Epidermal melanocyte (primary cell): Measurements from ENCODE around the gene TMED10.

Experiments
- DNase-seq: peaks from one replicate; pipeline ENCODE4 v3.0.0; 2011; ENCODE audit warnings: low spot score; ENCODE audit not compliant: insufficient read length

The TMED10 gene

DNA sequence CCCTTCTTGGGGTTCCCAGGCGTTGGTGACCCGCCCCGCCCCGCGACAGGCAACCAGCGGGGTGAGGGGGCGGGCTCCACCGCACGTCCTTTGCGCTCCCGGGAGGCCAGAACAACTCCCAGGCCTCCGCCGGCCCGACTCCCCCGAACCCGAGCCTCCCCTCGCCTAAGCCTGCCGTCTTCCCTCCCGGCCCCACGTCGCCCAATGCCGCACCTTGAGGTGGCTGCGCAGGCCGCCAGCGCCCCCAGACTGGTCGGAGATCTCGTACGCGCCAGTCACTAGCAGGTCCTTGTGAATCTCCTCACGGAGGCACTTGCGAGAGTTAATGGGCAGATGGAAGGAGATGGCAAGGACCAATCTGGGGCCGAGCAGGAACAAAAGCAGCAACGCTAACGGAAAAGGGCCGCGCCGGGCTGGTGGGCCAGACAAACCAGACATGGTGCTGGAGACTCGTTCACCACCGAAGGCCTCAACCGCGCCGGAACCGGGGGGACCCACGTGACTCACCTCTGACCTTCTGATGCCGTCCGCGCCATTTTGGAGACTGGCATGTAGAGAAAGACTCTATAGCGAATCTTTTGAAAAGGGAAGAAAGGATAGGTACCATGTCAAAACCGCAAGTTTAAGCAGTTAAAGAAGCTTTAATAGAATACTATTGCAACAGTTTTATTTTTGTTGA is at the start of gene TMED10:
TMED10 (minus strand) TSS at position 471 of the 679 bp plus-strand sequence; CDS start at position 438, 33 bp downstream.
- peak; percentile 73 for DNase-seq

DNA sequence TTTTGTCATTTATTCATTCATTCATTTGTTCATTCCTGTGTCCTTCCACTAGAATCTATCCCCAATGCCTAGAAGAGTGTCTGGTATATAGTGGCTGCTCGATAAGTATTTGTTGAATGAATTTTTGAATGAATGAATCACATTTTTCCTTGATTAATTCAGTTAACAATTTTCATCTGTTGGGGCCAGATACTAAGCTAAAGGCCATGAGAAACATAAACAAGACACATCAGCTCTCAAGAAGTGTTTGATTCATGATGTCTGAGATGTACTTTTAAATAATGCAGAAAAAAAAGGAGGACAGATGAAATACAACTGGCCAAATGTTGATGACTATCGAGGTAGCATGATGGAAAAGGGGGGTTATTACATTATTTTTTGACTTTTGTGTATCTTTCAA is 48.1 kb upstream of the TMED10 start:
- no peak for DNase-seq

DNA sequence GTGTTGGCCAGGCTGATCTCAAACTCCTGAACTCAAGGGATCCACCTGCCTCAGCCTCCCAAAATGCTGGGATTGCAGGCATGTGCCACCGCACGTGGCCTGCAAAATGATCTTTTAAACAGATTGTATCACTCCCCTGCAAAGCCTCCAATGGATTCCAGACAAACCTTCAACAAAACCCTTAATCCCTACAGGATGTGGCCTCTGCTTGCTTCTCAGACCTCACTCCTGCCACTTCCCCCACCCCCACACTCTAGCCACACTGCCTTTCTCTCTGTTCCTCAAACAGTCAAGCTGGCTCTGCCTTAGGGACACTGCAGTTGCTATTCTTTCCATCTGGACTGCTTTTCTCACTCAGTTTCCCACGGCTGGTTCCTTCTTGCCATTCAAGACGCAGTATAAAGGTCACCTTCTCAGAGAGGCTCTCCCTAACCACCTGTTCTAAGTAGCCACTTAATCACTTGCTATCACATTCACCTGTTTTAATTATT is 47.3 kb upstream of the TMED10 start:
- DNase-seq, result no peak

DNA sequence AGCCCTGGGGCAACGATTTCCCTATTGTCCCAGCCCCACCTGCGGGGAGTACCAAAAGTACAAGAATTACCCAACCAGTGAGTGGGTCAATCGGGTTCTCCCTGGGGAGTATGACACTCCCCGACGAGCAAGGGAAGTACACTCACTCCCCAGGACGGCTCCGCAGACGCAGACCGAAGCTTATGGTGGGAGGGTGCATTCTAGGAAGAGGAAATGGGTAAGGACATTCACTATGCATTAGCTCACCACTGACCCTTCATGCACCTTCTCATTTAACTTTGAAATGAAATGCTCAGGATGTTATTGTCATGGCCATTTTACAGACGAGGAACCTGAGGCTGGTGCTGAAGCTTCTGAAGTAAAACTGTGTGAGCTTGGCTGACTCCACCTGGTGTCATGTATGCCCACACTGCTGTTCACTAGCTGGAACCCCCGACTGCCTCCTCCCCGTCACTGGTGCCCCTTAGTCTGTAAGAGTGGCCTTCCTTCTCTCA is 45.8 kb upstream of the TMED10 start:
- no peak for DNase-seq

DNA sequence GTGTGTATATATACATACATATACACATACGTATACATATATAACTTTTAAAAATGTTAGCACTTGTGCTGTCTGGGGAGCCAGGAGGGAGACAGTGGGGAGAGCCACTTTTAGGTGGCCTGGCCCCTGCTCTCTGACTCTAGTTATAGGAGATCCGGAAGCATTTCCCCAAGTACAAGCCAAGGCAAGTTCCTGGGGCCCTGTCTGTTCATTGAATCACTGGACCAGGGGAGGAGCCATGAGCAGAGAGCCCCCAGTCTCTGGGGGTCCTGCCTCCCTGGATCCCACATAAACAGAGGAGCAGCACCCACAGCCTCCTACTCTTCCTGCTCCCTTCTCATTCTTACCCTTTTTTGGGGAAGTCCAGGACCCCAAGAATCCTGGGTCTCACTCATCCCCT is 45.4 kb upstream of the TMED10 start:
- DNase-seq, result no peak

DNA sequence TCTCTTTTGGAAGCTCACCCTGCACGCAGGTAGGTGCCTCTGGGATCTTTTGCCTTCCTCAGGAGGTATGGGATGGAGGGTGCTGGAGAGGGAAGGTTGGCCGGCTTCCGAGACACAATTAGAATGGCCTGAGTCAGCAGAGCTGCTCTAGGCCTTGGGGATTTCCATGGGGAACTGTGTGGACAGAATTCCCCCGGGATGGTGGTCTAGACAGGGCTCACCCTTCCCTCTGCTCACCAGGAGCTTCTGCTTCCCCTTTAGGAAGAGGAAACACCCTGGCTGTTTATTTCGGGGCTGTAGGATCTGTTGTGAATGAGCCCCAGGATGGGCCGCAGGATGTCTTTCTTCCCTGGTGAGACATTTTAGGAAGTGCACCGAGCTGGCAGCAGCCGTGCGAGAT is 43.7 kb upstream of the TMED10 start:
- DNase-seq, result no peak

DNA sequence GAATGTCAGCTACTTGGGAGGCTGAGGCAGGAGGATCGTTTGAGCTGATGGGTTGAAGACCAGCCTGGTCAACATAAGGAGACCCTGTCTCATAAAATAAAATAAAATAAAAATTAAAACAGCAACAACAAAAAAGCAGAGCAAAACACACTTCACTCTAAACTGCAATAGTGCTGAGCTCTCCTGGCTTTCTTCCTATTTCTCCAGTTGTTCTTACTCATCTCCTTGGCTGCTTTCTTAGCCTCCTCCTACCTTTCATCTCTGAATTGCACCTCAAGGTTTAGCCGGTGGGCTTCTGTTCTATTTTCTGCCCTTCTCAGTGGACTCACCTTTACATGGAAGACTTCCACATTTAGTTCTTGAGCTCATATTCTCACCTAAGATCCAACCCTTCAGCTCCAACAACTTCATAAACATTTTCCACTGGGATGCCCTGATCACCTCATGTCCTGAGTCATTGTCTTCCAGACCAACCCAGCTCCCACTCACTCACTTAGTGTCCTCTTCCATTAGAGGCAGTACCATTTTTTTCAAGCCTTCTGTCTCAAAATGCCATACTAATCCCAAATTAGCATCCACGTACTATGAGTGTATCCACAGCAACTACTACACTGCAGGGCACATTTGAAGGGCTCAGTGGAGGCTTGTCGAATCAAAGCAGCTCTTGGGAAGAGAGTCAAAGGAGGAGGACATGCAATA is 41.2 kb upstream of the TMED10 start:
- DNase-seq, result no peak

DNA sequence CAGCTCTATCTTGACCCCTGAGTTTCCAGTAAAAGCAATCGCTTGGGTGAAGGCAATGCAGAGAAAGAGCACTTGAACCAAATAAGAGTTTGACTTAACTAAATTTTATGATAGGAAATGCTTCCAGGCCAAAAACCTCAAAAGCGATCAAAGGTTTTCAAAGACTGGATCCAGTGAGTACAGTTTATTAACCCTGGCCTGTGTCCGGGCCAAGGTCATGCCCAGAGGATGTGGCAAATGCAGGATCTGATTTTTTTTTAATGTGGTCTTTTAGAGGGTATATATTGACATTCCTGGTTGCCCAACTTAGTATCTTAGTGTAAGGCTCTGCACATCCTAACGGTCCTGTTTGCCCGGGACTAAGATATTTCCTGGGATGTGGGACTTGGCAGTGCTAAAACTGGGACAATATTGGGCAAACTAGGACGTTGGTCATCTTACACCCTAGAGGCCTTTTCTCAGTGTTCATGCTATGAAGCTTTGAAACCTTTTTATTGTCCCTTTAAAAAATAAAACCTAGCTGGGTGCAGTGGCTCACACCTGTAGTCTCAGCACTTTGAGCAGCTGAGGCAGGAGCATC is 40.1 kb upstream of the TMED10 start:
- no peak for DNase-seq

DNA sequence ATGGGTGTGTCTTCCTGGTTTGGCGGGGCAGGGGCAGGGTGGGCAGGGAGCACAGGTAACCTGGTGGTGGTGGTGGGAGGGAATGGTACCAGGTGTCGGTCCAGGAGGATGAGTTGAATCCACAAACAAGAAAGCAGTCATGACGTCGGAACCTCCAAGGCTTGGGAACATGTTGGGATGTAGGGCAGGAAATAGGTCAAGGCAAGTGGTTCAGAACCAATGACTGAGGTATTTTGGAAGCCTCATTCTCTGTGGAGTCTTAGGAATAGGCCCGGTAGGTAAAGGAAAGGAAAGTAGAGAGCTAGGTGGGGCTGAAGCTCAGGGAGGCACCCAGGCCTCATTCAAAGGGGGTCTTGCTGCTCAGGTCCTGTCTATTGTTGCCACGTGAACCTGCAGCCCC is 39.1 kb upstream of the TMED10 start:
- no peak for DNase-seq

DNA sequence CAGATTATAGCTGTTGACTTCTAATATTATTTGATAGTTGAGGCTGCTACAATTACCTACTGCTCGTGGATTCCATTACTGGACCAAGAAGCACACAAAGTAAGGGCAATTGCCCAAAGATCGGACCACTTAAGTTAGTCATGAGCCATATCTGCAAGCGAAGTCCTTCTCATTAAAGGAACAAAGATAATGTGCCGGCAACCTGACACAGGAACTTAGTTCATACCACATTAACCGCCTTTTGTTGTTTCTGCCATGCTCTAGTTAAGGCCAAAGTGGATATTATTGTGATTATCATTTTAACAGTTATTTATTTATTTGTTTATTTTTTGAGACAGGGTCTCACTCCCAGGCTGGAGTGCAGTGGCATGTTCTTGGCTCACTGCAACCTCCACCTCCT is 38.1 kb upstream of the TMED10 start:
- no peak for DNase-seq

DNA sequence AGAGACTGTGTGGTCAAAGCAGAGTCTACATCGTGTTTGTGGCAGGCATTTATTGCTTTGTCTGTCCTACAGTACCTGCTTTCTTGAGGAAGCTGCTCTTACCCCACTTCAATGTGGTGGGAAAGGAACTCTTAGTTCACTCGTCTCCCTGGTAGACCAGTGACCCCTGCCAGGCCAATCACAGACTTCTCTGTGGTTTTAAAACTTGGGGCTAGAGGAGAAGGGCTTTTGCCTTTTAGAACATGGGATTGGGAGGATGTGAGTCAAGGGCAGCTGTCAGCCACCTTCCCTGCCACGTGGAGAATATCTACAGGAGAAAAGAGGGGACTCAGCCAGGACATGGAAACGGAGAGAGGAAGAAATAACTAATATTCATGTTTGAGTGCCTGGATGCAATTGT is 36.8 kb upstream of the TMED10 start:
- no peak for DNase-seq

DNA sequence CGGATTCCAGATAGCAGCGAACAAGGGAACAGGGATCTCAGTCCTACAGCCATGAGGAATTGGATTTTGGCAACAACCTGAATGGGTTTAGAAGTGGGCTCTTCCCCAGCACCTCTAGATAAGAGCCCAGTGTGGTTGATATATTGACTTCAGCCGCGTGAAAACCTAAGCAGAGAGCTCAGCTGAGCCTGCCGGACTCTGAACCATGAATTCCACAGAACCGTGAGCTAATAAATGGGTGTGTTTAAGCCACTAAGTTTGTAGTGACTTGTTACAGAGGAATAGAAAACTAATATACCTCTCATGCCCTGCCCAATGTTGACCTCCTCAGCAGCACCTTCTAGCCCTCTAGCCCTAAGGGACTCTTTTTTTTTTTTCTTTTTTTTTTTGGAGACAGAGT is 32.4 kb upstream of the TMED10 start:
- no peak for DNase-seq

DNA sequence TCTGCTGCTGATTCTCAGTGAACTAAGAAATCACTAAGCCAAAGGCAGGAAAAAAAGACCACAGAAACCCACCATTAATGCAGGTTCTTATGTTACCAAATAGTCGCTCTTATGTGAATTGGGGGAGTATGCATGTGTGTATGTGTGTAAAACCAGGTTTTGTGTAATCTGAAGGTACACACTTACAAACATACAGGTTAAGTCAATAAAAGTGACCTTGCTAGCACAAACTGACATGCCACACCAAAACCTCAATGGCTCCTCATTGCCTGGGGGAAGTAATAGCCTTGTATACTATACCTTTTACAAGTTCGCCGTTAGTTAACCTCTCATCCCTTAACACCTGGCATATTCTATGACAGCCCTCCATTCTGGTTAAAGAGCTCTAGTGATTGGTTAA is 29.8 kb upstream of the TMED10 start:
- no peak for DNase-seq

DNA sequence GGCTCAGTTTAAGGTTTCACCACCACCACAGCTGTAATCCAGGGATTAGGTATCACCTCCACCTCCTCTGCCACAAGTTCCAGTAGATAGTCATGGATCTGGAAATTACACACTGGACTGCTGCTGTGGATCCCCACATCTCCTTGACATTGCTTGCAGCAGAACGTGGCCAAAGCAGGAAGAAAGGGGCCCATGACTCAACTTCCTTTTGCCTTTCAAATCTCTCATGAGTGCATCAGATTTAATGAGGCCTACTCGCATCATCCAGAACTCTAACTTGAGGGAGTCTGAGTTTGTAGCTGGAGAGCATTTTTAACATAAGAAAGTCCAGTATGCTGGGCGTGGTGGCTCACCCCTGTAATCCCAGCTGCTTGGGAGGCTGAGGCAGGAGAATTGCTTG is 29.2 kb upstream of the TMED10 start:
- DNase-seq, result no peak

DNA sequence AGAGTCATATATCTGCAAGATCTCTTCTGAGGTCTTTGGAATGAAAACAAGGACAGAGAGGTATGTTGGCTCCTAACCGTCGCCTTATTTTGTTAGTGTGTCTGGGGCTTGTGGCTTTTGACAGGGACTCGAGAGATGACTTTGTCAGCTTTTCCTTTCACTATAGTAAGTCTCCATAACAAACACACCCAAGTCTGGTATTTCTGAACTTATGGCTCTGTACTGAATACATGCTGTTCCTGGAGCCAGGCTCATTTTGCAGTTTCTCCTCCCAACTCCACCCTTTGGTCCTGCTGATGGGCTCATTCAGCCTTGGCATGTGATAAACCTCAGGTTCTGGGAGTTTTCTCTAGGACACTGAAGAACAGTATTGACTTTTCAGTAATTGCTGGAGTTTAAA is 27.7 kb upstream of the TMED10 start:
- no peak for DNase-seq

DNA sequence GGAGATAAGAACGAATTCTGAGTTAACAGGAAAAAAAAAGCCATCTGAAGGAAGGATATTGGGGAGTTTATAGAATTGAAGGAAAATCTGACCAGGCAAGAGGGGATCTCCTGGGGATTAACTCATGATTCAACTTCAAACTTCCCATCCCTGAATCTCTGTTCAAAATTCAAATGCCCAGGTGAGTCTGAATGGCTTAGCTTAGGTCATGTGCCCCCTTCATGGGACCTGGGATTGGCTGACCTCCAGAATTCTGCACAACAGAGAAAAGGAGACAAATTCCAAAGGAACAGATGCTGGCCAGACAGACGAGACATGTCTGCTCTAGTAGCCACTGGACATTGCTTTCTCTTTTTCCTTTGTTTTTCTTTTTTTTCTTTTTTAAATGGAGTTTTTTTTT is 26.2 kb upstream of the TMED10 start:
- DNase-seq, result no peak

DNA sequence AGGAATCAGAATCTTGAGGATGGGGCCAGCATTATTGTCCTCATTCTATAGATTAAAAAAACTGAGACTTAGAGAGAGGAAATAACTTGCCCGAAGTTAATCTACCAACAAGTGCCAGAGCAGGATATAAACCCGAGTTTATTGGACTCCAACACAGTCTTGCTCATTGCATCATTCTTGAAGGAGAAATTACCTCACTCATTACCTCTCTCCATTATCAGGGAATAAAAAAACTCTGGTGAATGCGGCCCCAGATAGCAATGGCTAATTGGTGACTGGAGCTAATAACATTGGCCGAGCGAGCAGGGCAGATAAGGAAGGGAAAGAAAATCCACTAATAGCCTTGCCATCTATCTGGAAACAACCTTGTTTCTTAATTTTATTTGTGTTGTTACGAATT is 24.7 kb upstream of the TMED10 start:
- no peak for DNase-seq

DNA sequence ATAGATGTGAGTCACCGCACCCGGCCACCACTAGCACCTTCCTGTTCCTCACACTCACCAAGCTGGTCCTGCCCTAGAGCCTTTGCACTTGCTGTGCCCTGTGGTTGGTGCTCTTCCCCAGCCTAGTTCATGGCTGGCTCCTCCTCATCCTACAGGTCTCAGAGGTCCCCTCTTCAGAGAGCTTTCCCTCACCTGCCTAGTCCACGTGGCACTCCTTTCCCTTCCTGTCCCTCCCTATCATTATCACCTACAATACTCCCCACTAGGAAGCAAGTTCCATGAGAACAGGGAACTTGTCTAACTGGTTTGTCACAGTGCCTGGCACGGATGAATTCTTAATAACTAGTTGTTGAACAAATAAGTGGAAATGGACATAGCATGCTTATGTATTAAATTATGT is 24.0 kb upstream of the TMED10 start:
- DNase-seq, result no peak

DNA sequence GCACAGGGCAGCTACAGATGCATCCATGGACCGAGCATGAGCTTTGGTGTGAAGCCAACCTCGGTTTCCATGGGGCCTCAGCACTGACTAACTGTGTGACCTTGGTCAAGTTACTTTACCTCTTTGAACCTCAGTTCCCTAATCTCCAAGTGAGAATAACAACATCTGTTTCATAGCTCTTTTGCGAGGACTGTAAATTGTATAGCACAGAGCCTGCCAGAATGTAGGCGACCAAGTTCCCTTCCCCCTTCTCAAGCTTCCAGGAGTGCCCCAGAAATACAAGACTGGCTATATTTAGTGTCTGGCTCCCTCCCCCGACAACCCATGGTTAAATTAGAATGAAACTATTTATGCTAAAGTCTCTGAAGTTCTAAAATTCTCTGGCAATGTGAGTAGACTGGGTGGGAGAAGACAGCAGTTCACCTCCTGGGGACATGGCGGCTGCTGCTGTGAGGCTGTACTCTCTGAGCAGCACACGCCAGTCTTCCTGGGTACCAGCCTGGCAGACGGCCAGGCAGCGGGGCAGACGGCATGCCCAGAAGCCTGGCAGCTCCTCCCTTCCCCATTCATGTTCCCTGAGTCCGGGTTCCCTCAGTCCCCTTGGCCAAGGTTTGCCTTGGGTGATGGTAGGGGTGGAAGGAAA is 22.0 kb upstream of the TMED10 start:
- DNase-seq, result no peak

DNA sequence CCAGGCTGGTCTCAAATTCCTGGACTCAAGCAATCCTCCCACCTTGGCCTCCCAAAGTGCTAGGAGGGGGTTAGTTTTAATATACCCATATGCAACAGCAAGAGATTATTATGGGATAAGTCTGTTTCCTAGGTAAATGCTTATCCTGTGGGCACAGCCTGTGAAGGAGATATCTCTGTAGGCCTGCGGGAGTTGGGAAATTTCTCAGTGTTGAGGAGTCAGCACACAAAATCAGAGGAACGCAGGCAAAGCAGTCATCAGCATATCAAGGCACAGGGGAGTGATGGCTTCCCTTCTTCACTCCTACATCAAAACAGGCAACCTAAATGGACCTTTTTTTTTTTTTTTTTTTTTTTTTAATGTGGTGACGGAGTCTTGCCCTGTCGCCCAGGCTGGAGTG is 20.9 kb upstream of the TMED10 start:
- no peak for DNase-seq

DNA sequence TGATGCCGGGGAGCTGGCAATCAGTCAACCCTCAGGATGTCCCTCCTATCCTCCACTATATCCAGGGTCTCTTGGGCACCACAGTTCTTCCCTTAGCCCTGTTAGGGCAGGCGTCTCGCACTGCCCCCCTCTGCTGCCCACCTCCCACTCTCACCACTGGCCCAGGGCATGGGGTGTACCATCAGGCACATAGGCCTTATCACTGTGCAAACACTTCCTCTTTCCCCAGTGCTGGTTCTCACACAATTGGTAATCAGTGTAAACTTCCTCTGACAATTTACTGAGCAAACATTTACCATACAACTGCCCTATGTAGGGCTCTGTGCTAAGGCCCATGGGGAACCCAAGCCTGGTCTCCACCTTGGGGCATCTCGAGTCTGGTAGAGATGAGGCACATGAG is 20.1 kb upstream of the TMED10 start:
- DNase-seq, result no peak

DNA sequence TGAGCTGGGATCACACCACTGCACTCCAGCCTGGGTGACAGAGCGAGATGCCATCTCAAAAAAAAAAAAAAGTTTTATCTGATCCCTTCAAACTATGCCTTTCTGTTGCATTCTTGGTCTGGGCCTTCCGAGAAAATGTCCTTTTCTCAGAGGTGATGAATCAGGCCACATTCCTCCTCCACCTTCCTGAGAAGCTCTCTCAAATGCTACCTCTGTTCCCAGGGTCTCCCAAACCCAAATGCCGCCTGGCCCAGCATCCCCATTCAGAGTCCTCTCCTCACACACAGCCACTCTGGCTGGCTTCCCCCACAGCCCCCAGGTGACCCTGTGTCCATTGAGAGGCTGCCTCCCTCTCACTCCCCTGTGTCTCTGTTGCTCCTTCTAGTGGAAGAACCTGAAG is 19.7 kb upstream of the TMED10 start:
- no peak for DNase-seq
